Calu3 (cell line): ENCODE measurements around the gene ADPRM. TPM values are rescaled to one million over a fixed set of nuclear protein-coding genes. Genes with fewer than 3 reads are reported as not detected.

Experiments used
- BruUV-seq: library from RNA; stranded (reverse); fragments of 400-500 nt; replicated peaks from 2 replicates; lab custom pipeline; 2021; lab: Mats Ljungman, UMichigan
- CTCF ChIA-PET: fragments of 300-600 bp; sonication (Branson Sonifier 250); formaldehyde crosslinking; loops from one replicate; lab custom pipeline; 2022; ENCODE audit warnings: antibody characterized with exemption; lab: Charles Lee
- DNase-seq: peaks from one replicate; pipeline ENCODE4 v3.0.0; 2022
- H3K27ac Mint-ChIP-seq: one replicate; pipeline ENCODE4 v1.8.0; 2022; ENCODE audit warnings: mixed read lengths; ENCODE audit not compliant: unreplicated experiment
- H3K27me3 Mint-ChIP-seq: one replicate; pipeline ENCODE4 v1.8.0; 2022; ENCODE audit warnings: mixed read lengths; ENCODE audit not compliant: unreplicated experiment
- H3K36me3 Mint-ChIP-seq: one replicate; pipeline ENCODE4 v1.8.0; 2022; ENCODE audit warnings: mild to moderate bottlenecking, moderate library complexity, mixed read lengths; ENCODE audit not compliant: insufficient read depth, unreplicated experiment
- H3K4me1 Mint-ChIP-seq: one replicate; pipeline ENCODE4 v1.8.0; 2022; ENCODE audit warnings: mild to moderate bottlenecking, low read depth, mixed read lengths; ENCODE audit not compliant: unreplicated experiment
- H3K4me3 Mint-ChIP-seq: one replicate; pipeline ENCODE4 v1.8.0; 2022; ENCODE audit warnings: mild to moderate bottlenecking, low read depth, moderate library complexity, mixed read lengths; ENCODE audit not compliant: unreplicated experiment
- H3K9me3 Mint-ChIP-seq: one replicate; pipeline ENCODE4 v1.8.0; 2022; ENCODE audit warnings: low read depth, mixed read lengths; ENCODE audit not compliant: unreplicated experiment
- intact Hi-C: fragments of 100-400 bp; cut with micrococcal nuclease; formaldehyde crosslinking; loops from one replicate; pipeline ENCODE4 v1.10.0; 2022; ENCODE audit not compliant: unreplicated experiment
- total RNA-seq: library from RNA; stranded (reverse); gene quantifications from 2 replicates; pipeline ENCODE4 v1.2.3, GENCODE V29; 2022
- TF ChIP-seq, protein P1 (sequence below): fragments of 200-600 bp; IDR thresholded peaks from one replicate; pipeline ENCODE4 v1.8.0; 2022; ENCODE audit warnings: antibody characterized with exemption; ENCODE audit not compliant: unreplicated experiment

Gene ADPRM
- total RNA-seq, 1 experiment from 2014 or later: 3.2 TPM

GRCh38 chr17:10738521-10739258, 41.3 kb downstream of the ADPRM start:
- Mint-ChIP-seq H3K27ac (no peak overlapping the region), H3K9me3 (no peaks in the 10 kb centered on the region), H3K27me3 (peaks cover 56% of the 10 kb centered on the region), H3K4me1 (peaks cover 14% of the 10 kb centered on the region), H3K36me3 (no peaks in the 10 kb centered on the region), H3K4me3 (no peak overlapping the region)
- intact Hi-C loops: no loop called here
- TF ChIP-seq, protein P1, sequence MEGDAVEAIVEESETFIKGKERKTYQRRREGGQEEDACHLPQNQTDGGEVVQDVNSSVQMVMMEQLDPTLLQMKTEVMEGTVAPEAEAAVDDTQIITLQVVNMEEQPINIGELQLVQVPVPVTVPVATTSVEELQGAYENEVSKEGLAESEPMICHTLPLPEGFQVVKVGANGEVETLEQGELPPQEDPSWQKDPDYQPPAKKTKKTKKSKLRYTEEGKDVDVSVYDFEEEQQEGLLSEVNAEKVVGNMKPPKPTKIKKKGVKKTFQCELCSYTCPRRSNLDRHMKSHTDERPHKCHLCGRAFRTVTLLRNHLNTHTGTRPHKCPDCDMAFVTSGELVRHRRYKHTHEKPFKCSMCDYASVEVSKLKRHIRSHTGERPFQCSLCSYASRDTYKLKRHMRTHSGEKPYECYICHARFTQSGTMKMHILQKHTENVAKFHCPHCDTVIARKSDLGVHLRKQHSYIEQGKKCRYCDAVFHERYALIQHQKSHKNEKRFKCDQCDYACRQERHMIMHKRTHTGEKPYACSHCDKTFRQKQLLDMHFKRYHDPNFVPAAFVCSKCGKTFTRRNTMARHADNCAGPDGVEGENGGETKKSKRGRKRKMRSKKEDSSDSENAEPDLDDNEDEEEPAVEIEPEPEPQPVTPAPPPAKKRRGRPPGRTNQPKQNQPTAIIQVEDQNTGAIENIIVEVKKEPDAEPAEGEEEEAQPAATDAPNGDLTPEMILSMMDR: no peak
- CTCF ChIA-PET: no interaction called here
- no TSS peak for BruUV-seq
- DNase-seq: no peak

- peaks cover 14% of the 10 kb centered on the region for H3K4me1 Mint-ChIP-seq
- CTCF ChIA-PET: interaction anchor here (0.7 kb wide), 1 partner anchor 274 kb away, joined by 3 read pairs; no protein-coding TSS in a partner anchor
- no TSS peak for BruUV-seq
- TF ChIP-seq, protein P1: no peak
- H3K27me3 Mint-ChIP-seq: peaks cover 56% of the 10 kb centered on the region
- DNase-seq: no peak
- no peak overlapping the region for H3K27ac Mint-ChIP-seq
- no peaks in the 10 kb centered on the region for H3K9me3 Mint-ChIP-seq
- intact Hi-C loops: no loop called here
- H3K36me3 Mint-ChIP-seq: no peaks in the 10 kb centered on the region
- no peak overlapping the region for H3K4me3 Mint-ChIP-seq
These were observed 42.0 kb downstream of the ADPRM start for GRCh38 chr17:10739386-10739785.

DNA sequence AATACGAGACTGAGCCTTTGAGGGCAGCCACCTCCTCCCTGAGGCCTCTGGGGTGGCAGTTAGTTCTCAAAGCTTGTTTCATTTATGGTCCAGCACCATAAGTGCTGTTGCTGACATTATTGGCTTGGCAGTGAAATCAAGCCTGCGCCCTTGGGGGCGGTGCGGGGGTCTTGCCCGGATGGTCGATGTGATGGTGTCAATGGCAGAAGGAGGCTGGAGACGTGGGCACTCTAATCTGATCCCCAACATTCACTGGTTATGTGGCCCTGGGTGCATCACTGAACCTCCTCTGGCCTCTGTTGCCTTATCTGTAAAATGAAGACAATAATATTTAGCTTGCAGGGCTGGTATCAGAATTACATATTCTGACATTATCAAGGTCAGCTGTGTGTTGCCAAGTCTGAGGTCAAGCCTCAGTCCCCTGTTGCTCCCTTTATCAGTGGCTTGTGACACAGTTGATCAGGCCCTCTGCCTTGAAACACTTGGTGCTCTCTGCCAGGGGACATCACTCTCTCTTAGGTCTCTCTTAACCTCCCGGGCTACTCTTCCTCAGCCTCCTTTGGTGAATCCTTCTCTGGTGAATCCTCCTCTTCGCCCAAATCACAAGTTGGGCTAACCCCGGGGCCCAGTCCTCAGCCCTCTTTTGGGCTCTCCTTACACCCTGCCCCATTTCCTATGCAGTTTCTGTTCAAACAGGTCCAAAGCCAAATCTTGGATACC, 44.2 kb downstream of the ADPRM start:
- intact Hi-C loops: no loop called here
- peaks cover 14% of the 10 kb centered on the region for H3K4me1 Mint-ChIP-seq
- TF ChIP-seq, protein P1: no peak
- H3K9me3 Mint-ChIP-seq: no peaks in the 10 kb centered on the region
- peaks cover 50% of the 10 kb centered on the region for H3K27me3 Mint-ChIP-seq
- DNase-seq: no peak
- H3K27ac Mint-ChIP-seq: no peak overlapping the region
- CTCF ChIA-PET: no interaction called here
- H3K36me3 Mint-ChIP-seq: no peaks in the 10 kb centered on the region
- H3K4me3 Mint-ChIP-seq: no peak overlapping the region
- BruUV-seq: no TSS peak

DNA sequence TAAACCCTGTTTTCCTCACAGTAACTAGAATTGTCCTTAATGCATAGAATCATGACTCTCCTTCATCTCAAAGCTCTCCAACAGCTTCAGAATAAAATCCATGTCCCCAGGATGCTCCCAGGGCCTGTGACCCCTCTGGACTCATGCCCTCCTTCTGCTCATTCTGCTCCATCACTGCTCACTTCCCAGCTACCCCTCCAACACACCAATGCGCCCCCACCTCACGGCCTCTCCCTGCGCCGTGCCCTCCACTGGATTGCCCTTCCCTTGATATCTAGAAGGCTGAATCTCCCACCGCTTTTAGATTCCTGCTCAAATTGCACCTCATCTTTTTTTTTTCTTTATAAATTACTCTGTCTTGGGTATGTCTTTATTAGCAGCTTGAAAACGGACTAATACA, 45.0 kb downstream of the ADPRM start:
- DNase-seq: no peak
- BruUV-seq: no TSS peak
- TF ChIP-seq, protein P1: no peak
- H3K36me3 Mint-ChIP-seq: no peaks in the 10 kb centered on the region
- H3K4me3 Mint-ChIP-seq: no peak overlapping the region
- intact Hi-C loops: no loop called here
- H3K9me3 Mint-ChIP-seq: no peaks in the 10 kb centered on the region
- CTCF ChIA-PET: interaction anchor here (0.7 kb wide), 1 partner anchor 115 kb away, joined by 5 read pairs; no protein-coding TSS in a partner anchor
- no peak overlapping the region for H3K27ac Mint-ChIP-seq
- peaks cover 9% of the 10 kb centered on the region for H3K4me1 Mint-ChIP-seq
- peaks cover 57% of the 10 kb centered on the region for H3K27me3 Mint-ChIP-seq
